ENCODE data around the gene NLN. TPM values are rescaled to one million over a fixed set of nuclear protein-coding genes. Genes with fewer than 3 reads are reported as not detected.

NLN gene
- total and polyA plus RNA-seq, 2 donors (not counting 1 experiment from before 2014, with no cell fraction given): 1.7 to 6.8 TPM

GRCh38 chr5:65825408-65826328 lies 103.7 kb downstream of the NLN start:
- TF ChIP-seq EZH2 (IDR thresholded peaks at IDR 0.05; ENCODE audit: borderline replicate concordance, insufficient read depth, low read depth, low read length, poor library complexity, severe bottlenecking) (no peak), CTCF (IDR thresholded peaks at IDR 0.05) (no peak)
- Histone ChIP-seq H3K36me3 (replicated peaks in 1 of 2; ENCODE audit: control extremely low read depth in 1 of 2, control insufficient read depth in 1 of 2, extremely low read depth in 1 of 2, insufficient read depth in 2 of 2, low read length in 1 of 2) (no peaks in the 10 kb centered on the region), H2AFZ (ENCODE audit: insufficient read depth, low read depth, low read length, poor library complexity, severe bottlenecking) (peak overlapping the region; percentile 31), H3K4me1 (ENCODE audit: control insufficient read depth in 2 of 2, insufficient read depth in 2 of 2, low read length in 2 of 2) (peaks cover 21 to 26% of the 10 kb centered on the region in 2 donors), H3K9me3 (ENCODE audit: control extremely low read depth in 1 of 3, control insufficient read depth in 2 of 3, insufficient read depth in 1 of 3, low read length in 2 of 3) (no peaks in the 10 kb centered on the region), H3K27ac (ENCODE audit: low read length in 2 of 2) (peak overlapping the region in 1 of 2 donors; percentile 47), H3K79me2 (ENCODE audit: control insufficient read depth, insufficient read depth, low read length) (no peaks in the 10 kb centered on the region), H4K20me1 (ENCODE audit: control insufficient read depth, insufficient read depth, low read length, poor library complexity, severe bottlenecking) (no peaks in the 10 kb centered on the region), H3K27me3 (replicated peaks in 1 of 4; ENCODE audit: control extremely low read depth in 1 of 4, control insufficient read depth in 3 of 4, insufficient read depth in 4 of 4, low read length in 3 of 4) (no peaks in the 10 kb centered on the region), H3K4me2 (replicated peaks; ENCODE audit: low read depth, low read length, poor library complexity, severe bottlenecking) (peak overlapping the region; percentile 55), H3K9ac (ENCODE audit: low read length) (peak overlapping the region; percentile 28), H3K4me3 (ENCODE audit: control extremely low read depth in 1 of 5, extremely low read depth in 1 of 5, insufficient read depth in 1 of 5, low read depth in 2 of 5, low read length in 4 of 5) (peak overlapping the region in 1 of 5 experiments; percentile 21)
- H3K27me3 Mint-ChIP-seq: no peaks in the 10 kb centered on the region
- WGBS (ENCODE audit: insufficient coverage): no CpG with 5 or more reads among the region's 5 CpGs
- ChIA-PET CTCF (no interaction called here), POLR2A (no interaction called here)
- H3K4me1 Mint-ChIP-seq: peaks cover 21% of the 10 kb centered on the region
- DNase-seq (peak; percentile 67), ATAC-seq (ENCODE audit: low read depth) (peak; percentile 45)
- peak overlapping the region; percentile 46 for H3K27ac Mint-ChIP-seq
- H3K9me3 Mint-ChIP-seq (ENCODE audit: insufficient read depth): no peaks in the 10 kb centered on the region
- intact Hi-C loops (cut with micrococcal nuclease): no loop called here
- H3K4me3 Mint-ChIP-seq: peak overlapping the region; percentile 35

Data from B cell (primary cell).